CD14-positive monocyte (primary cell): ENCODE measurements around the gene SYNDIG1. TPM values are rescaled to one million over a fixed set of nuclear protein-coding genes. Genes with fewer than 3 reads are reported as not detected.

Source experiments
- DNase-seq, 3 donors: peaks; one replicate each; pipeline ENCODE4 v3.0.0-alpha.2; 2011 to 2022
- H2AFZ ChIP-seq: 2 replicates; pipeline ENCODE4 v1.6.0; 2012; ENCODE audit warnings: mild to moderate bottlenecking, low read depth, low read length, inconsistent platforms; ENCODE audit not compliant: insufficient read depth, poor library complexity, severe bottlenecking
- H3K27ac ChIP-seq, 2 donors: 1 replicate in 1 of 2; 2 replicates in 1 of 2; pipeline ENCODE4 v1.5.1; 2012 to 2013; ENCODE audit warnings: low read length in 2 of 2, control low read depth in 1 of 2, inconsistent platforms in 1 of 2, low read depth in 1 of 2, mild to moderate bottlenecking in 1 of 2
- H3K27me3 ChIP-seq, 2 donors: one replicate each; pipeline versions ENCODE4 v1.6.0 to v1.6.1; 2011 to 2013; ENCODE audit warnings: low read length in 2 of 2; ENCODE audit not compliant: control insufficient read depth in 2 of 2, insufficient read depth in 2 of 2
- H3K36me3 ChIP-seq, 2 donors: replicated peaks in 1 of 2; 1 replicate in 1 of 2; 2 replicates in 1 of 2; pipeline versions ENCODE4 v1.5.1 to v1.6.1; 2012 to 2013; ENCODE audit warnings: low read length in 2 of 2, control low read depth in 1 of 2, inconsistent platforms in 1 of 2, mild to moderate bottlenecking in 1 of 2; ENCODE audit not compliant: insufficient read depth in 2 of 2, control insufficient read depth in 1 of 2
- H3K4me1 ChIP-seq, 2 donors: 1 replicate in 1 of 2; 2 replicates in 1 of 2; pipeline versions ENCODE4 v1.5.1 to v1.6.1; 2012 to 2013; ENCODE audit warnings: low read length in 2 of 2, control low read depth in 1 of 2, inconsistent platforms in 1 of 2, mild to moderate bottlenecking in 1 of 2, moderate library complexity in 1 of 2; ENCODE audit not compliant: insufficient read depth in 2 of 2, control insufficient read depth in 1 of 2
- H3K4me2 ChIP-seq: replicated peaks from 2 replicates; pipeline ENCODE3; 2012; ENCODE audit warnings: low read length, moderate library complexity, mild to moderate bottlenecking; ENCODE audit not compliant: poor library complexity, severe bottlenecking; ENCODE audit errors: extremely low read depth
- H3K4me3 ChIP-seq, 3 experiments: fragments of 200-600 bp in 1 of 3; sonication (generic) in 1 of 3; replicated peaks in 1 of 3; 1 replicate in 2 of 3; 2 replicates in 1 of 3; pipeline ENCODE4 v1.5.1; 2011 to 2013; ENCODE audit warnings: low read length in 3 of 3, mild to moderate bottlenecking in 3 of 3, control low read depth in 2 of 3, low read depth in 2 of 3, inconsistent platforms in 1 of 3, moderate library complexity in 1 of 3
- H3K79me2 ChIP-seq: 2 replicates; pipeline ENCODE4 v1.6.0; 2012; ENCODE audit warnings: mild to moderate bottlenecking, control low read depth, inconsistent platforms, low read length, moderate library complexity; ENCODE audit not compliant: insufficient read depth
- H3K9ac ChIP-seq: 2 replicates; pipeline ENCODE4 v1.6.0; 2017; ENCODE audit warnings: low read length, mild to moderate bottlenecking; ENCODE audit not compliant: insufficient read depth, poor library complexity, severe bottlenecking
- H3K9me3 ChIP-seq, 2 donors: replicated peaks in 1 of 2; 1 replicate in 1 of 2; 2 replicates in 1 of 2; pipeline versions ENCODE4 v1.5.1 to v1.6.1; 2012 to 2013; ENCODE audit warnings: low read length in 2 of 2, control low read depth in 1 of 2; ENCODE audit not compliant: control insufficient read depth in 1 of 2, insufficient read depth in 1 of 2
- H4K20me1 ChIP-seq: 2 replicates; pipeline ENCODE4 v1.6.0; 2012; ENCODE audit warnings: mild to moderate bottlenecking, low read length, control low read depth, moderate library complexity; ENCODE audit not compliant: insufficient read depth
- H3K27ac Mint-ChIP-seq, 7 donors: one replicate each; pipeline ENCODE4 v1.8.0; 2020; ENCODE audit warnings: mild to moderate bottlenecking in 7 of 7, mixed read lengths in 7 of 7, moderate library complexity in 6 of 7, inconsistent platforms in 2 of 7
- H3K27me3 Mint-ChIP-seq, 3 donors: one replicate each; pipeline ENCODE4 v1.8.0; 2021 to 2022; ENCODE audit warnings: low read depth in 3 of 3, mild to moderate bottlenecking in 3 of 3, mixed read lengths in 3 of 3, moderate library complexity in 3 of 3, inconsistent platforms in 1 of 3
- H3K36me3 Mint-ChIP-seq, 2 donors: one replicate each; pipeline ENCODE4 v1.8.0; 2020; ENCODE audit warnings: mixed read lengths in 2 of 2, inconsistent platforms in 1 of 2, mild to moderate bottlenecking in 1 of 2
- H3K4me1 Mint-ChIP-seq: one replicate; pipeline ENCODE4 v1.8.0; 2020; ENCODE audit warnings: mild to moderate bottlenecking, mixed read lengths
- H3K4me3 Mint-ChIP-seq, 2 donors: one replicate each; pipeline ENCODE4 v1.8.0; 2020; ENCODE audit warnings: mild to moderate bottlenecking in 2 of 2, mixed read lengths in 2 of 2, moderate library complexity in 1 of 2
- H3K9me3 Mint-ChIP-seq, 7 donors: one replicate each; pipeline ENCODE4 v1.8.0; 2020 to 2022; ENCODE audit warnings: mixed read lengths in 7 of 7, mild to moderate bottlenecking in 6 of 7, moderate library complexity in 6 of 7, inconsistent platforms in 2 of 7
- CTCF ChIP-seq: fragments of 200-600 bp; IDR thresholded peaks from one replicate; pipeline ENCODE4 v1.8.0; 2022; ENCODE audit warnings: antibody characterized with exemption, mild to moderate bottlenecking
- WGBS: methylation state at CpG from one replicate; pipeline ENCODE4 v1.1.5; 2013; ENCODE audit warnings: missing lambda C conversion rate; ENCODE audit not compliant: insufficient coverage; 5-methylcytosine and 5-hydroxymethylcytosine counted together
- intact Hi-C, 2 donors: fragments of 100-400 bp; cut with micrococcal nuclease; formaldehyde crosslinking; loops; one replicate each; pipeline versions ENCODE4 v1.15.0 to v1.15.1; 2023
- polyA plus RNA-seq, 3 donors: library from polyadenylated mRNA; depleted of rRNA in 1 of 3; unstranded in 2 of 3; stranded (reverse) in 1 of 3; fragments of 300-500 nt in 2 of 3; fragments of >200 nt in 1 of 3; fragmentation: Illumina TruSeq in 2 of 3; gene quantifications; 1 replicate in 2 of 3; 2 replicates in 1 of 3; pipeline ENCODE4 v1.2.3, GENCODE V29; 2012 to 2021

SYNDIG1 gene
- polyA plus RNA-seq, 3 donors, result not detected

- H3K4me3 ChIP-seq, result no peak overlapping the region
- no peaks in the 10 kb centered on the region for H3K36me3 ChIP-seq
- H3K4me3 Mint-ChIP-seq, result no peak overlapping the region
- H3K9ac ChIP-seq, result no peak overlapping the region
- no peak overlapping the region for H3K4me2 ChIP-seq
- WGBS, result 86% methylated on average over 9 of the region's 9 CpGs
- no peak for TF ChIP-seq CTCF
- H3K27me3 Mint-ChIP-seq, result peaks cover 2 to 4% (median 3%) of the 10 kb centered on the region in 3 donors
- peaks cover 8% of the 10 kb centered on the region for H3K4me1 Mint-ChIP-seq
- no peaks in the 10 kb centered on the region for H3K27me3 ChIP-seq
- H3K9me3 ChIP-seq, result no peaks in the 10 kb centered on the region
- no peaks in the 10 kb centered on the region for H3K4me1 ChIP-seq
- DNase-seq, result no peak
- no peak overlapping the region for H3K27ac Mint-ChIP-seq
- H2AFZ ChIP-seq, result no peak overlapping the region
- no peaks in the 10 kb centered on the region for H3K79me2 ChIP-seq
- no peaks in the 10 kb centered on the region for H3K36me3 Mint-ChIP-seq
- H3K27ac ChIP-seq, result no peak overlapping the region
- H4K20me1 ChIP-seq, result no peaks in the 10 kb centered on the region
- peaks cover 0 to 4% (median 0%) of the 10 kb centered on the region in 7 donors for H3K9me3 Mint-ChIP-seq
- intact Hi-C loops, result no loop called here
These were observed 208.3 kb downstream of the SYNDIG1 start for GRCh38 chr20:24677626-24678315.

- no peaks in the 10 kb centered on the region for H4K20me1 ChIP-seq
- no peak for DNase-seq
- no peaks in the 10 kb centered on the region for H3K36me3 ChIP-seq
- H3K4me2 ChIP-seq, result no peak overlapping the region
- Mint-ChIP-seq H3K27me3 (peaks cover 2 to 3% (median 2%) of the 10 kb centered on the region in 3 donors), H3K27ac (no peak overlapping the region), H3K36me3 (no peaks in the 10 kb centered on the region), H3K4me3 (no peak overlapping the region), H3K9me3 (peaks cover 0 to 4% (median 0%) of the 10 kb centered on the region in 7 donors), H3K4me1 (peaks cover 2% of the 10 kb centered on the region)
- no peak overlapping the region for H2AFZ ChIP-seq
- WGBS, result 95% methylated on average over 10 of the region's 15 CpGs
- H3K9me3 ChIP-seq, result no peaks in the 10 kb centered on the region
- no peaks in the 10 kb centered on the region for H3K79me2 ChIP-seq
- no peaks in the 10 kb centered on the region for H3K4me1 ChIP-seq
- H3K27me3 ChIP-seq, result no peaks in the 10 kb centered on the region
- no peak overlapping the region for H3K4me3 ChIP-seq
- intact Hi-C loops, result no loop called here
- TF ChIP-seq CTCF, result no peak
- no peak overlapping the region for H3K9ac ChIP-seq
- H3K27ac ChIP-seq, result no peak overlapping the region
These were observed 209.1 kb downstream of the SYNDIG1 start for GRCh38 chr20:24678351-24679106.
